ENCODE results near the gene MAK.
"Not testable (repeated sequence)": the region's sequence is repeated elsewhere in the genome, so short reads cannot be mapped to it uniquely, and the experiment has no call there.

MAK gene, protein sequence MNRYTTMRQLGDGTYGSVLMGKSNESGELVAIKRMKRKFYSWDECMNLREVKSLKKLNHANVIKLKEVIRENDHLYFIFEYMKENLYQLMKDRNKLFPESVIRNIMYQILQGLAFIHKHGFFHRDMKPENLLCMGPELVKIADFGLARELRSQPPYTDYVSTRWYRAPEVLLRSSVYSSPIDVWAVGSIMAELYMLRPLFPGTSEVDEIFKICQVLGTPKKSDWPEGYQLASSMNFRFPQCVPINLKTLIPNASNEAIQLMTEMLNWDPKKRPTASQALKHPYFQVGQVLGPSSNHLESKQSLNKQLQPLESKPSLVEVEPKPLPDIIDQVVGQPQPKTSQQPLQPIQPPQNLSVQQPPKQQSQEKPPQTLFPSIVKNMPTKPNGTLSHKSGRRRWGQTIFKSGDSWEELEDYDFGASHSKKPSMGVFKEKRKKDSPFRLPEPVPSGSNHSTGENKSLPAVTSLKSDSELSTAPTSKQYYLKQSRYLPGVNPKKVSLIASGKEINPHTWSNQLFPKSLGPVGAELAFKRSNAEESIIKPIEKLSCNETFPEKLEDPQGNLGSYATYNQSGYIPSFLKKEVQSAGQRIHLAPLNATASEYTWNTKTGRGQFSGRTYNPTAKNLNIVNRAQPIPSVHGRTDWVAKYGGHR

DNA sequence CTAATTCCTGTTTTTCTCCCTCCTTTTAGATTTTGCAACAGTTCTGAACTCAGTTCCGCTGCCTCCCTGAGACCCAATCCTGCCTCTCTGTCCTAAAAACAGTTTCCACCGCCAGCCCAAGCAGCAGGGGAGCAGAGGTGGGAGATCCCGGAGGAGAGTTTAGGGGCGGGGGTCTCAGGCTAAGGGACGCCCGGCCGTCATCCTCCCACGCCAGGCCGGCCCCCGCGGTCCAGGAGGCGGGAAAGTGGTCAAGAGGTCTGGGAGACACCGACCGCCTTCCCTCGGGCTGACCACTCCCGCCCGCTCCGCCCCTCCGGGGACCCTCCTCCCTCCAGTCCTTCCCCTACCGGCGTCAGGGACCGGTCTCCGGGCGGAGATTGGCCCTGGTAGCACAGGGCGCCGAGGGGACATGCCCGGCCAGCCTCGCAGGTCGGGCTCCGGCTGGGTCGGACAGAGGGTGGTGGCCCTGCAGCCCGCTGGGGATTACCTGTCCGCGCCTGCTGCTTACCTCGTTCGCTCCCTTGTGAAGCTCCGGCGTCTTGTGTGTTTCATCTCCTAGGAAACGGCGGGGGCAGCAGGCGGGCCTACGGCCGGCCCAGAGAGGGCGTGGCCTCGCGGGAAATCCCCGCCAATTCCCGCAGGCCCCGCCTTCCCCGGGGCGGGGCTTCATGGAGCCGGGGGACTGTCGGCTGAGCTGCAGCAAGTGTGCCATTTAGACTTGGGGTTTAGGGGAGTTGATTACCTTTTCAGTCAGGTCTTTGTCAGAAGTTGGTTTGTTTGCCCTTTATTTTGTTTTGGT is at the start of gene MAK:
MAK (minus strand) TSS at position 545 of the 799 bp plus-strand sequence. CDS start 7,891 bp downstream, outside the sequence.
- peak; percentile 60 for DNase-seq

GRCh38 chr6:10886691-10887502 is 48.6 kb upstream of the MAK start, which contains the start of gene SYCP2L:
TSS of gene SYCP2L (plus strand) at chr6:10887052. CDS start at chr6:10887127, 75 bp downstream.
- DNase-seq, result no peak

- not testable (repeated sequence) for DNase-seq
These were observed 48.0 kb upstream of the MAK start for GRCh38 chr6:10886365-10886690.

GRCh38 chr6:10884245-10884972 is 46.1 kb upstream of the MAK start:
- DNase-seq, result no peak

DNA sequence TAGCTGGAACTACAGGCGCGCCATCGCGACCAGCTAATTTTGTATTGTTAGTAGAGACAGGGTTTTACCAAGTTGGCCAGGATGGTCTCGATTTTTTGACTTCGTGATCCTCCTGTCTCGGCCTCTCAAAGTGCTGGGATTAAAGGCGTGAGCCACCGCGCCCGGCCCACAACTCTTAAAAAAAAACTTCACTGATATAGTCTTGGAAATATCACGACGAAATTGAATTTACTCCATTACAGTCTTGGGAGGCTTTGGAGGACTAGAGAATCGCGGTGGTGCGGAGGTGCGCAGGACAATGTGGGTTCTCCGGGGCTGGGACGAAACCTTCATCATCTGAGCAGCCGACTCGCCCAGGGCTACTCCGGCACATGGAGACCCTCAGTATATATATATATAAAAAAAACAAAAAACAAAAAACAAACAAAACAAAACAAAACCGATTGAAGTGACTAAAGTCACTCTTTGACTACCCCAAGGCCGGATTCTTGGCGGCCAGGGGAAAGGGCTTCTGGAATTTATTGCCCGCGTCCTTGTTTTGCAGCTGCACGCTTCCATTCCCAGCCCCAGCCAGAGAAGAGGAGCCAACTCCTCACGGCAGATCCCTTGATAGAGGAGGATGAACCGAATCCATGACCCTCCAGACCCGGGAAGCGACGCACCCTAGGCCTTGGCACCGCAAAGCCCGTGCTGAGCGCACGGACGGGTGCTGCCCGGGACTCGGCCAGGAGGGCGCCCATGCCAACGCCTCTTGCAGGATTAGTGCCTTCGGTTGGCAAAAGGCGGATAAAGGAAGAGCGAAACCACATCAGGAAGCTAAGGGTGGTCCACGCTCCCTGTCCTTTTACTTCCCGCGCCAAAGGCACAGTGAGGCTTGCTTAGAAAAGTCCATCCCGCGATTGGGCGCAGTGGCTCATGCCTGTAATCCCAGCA is 45.2 kb upstream of the MAK start:
- DNase-seq, result no peak

GRCh38 chr6:10882657-10883171 is 44.4 kb upstream of the MAK start:
- no peak for DNase-seq

DNA sequence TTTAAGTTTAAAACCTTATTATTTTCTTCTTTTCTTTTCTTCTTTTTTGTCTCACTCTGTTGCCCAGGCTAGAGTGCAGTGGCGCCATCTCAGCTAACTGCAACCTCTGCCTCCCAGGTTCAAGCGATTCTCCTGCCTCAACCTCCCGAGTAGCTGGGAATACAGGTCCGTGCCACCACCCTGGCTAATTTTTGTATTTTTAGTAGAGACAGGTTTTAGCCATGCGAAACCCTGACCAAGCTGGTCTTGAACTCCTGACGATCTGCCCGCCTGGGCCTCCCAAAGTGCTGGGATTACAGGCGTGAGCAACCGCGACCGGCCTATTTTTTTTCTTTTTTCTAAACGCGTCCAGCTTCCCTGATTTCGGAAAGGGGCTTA is 43.9 kb upstream of the MAK start:
- DNase-seq, result not testable (repeated sequence)

DNA sequence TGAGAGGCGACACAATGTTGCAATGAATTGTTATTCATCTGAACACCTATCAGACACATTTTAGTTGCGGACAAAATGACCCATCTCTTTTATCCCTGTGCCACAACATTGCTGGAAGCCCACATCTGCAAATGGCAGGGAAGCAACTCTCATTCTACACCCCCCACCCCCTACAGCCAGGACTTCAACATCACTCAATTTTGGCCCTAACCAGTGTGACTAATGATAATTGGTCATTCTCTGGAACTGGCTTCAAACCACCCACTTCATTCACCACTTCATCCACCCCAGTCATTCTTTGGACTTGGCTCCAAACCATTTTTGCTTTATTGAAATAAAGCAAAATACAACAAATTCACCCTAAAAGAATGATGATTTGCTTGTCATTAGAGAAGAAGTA is 42.0 kb upstream of the MAK start:
- no peak for DNase-seq

- DNase-seq, result no peak
These were observed 39.5 kb upstream of the MAK start for GRCh38 chr6:10877871-10878270.

DNA sequence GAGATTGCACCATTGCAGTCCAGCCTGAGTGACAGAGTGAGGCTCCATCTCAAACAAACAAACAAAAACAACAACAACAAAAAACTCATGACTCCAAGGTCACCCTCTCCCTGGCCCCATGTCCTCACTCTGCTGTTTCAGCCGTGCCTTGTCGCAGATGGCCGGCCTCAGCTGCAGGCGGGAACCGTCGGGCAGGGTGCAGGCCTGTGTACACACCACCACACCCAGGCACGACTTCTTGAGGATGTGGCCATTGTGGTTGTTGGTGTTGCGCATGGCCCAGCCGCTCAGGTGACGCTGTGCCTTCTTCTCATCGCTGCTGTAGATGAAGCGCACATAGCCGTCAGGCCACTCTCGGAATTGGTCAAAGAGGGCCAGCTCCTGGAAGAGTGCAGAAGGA is 38.7 kb upstream of the MAK start:
- no peak for DNase-seq

GRCh38 chr6:10875026-10875425 is 36.7 kb upstream of the MAK start:
- DNase-seq, result no peak

GRCh38 chr6:10874207-10874606 is 35.9 kb upstream of the MAK start:
- DNase-seq, result no peak

DNA sequence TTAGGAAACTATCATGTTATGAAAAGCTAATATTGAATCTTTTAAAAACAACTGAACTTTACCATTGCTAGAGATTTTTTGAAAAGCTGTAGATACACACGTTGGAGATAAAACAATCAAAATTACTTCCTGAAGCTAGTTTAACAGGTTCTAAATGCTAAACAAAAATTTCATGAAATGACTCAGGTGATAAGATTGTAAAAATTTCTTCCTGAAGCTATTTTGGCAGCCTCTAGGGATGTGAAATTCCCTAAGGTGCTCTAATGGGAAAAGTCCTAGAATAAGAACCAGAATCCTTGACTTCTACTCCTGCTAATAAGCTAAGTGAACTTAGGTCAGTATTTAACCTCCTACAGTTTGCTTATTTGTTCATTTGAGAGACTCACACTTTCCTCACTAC is 35.0 kb upstream of the MAK start:
- DNase-seq, result no peak

GRCh38 chr6:10867952-10868351 is 29.6 kb upstream of the MAK start:
- DNase-seq, result no peak

DNA sequence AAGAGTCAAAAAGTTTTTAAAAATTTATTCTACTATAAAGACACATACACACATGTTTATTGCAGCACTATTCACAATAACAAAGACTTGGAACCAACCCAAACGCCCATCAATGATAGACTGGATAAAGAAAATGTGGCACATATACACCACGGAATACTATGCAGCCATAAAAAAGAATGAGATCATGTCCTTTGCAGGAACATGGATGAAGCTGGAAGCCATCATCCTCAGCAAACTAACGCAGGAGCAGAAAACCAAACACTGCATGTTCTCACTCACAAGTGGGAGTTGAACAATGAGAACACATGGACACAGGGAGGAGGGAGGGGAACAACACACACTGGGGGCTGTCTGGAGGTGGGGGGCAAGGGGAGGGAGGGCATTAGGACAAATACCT is 28.4 kb upstream of the MAK start:
- not testable (repeated sequence) for DNase-seq

DNA sequence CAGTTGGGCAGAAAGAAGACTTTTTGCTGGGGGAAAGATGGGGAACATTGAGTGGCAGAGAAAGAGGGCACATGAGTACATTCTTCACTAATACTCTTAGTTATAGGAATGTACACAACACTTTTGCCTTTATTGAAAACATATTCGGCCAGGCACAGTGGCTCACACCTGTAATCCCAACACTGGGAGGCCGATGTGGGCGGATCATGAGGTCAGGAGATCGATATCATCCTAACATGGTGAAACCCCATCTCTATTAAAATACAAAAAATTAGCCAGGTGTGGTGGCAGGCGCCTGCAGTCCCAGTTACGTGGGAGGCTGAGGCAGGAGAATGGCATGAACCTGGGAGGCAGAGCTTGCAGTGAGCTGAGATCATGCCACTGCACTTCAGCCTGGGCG is 24.7 kb upstream of the MAK start:
- not testable (repeated sequence) for DNase-seq

DNA sequence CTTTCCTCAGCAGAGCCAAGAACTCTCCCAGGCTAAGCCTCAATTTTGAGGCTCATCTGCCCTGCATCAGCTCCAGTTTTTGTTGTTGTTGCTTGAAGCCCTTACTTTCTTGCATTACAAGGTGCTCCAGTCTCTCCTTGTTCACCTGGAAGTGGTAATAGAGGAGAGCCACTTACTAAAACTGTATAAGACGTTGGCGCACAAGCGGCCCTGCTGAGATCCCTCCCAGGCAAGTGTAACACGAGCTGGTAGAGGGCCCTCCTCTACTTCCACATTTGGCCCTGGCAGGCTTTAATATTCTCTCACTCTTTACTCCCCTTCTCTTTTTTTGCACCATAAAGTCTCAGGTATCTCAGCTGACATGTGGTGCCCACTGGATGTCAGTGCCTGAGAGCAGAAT is 24.0 kb upstream of the MAK start:
- DNase-seq, result no peak

DNA sequence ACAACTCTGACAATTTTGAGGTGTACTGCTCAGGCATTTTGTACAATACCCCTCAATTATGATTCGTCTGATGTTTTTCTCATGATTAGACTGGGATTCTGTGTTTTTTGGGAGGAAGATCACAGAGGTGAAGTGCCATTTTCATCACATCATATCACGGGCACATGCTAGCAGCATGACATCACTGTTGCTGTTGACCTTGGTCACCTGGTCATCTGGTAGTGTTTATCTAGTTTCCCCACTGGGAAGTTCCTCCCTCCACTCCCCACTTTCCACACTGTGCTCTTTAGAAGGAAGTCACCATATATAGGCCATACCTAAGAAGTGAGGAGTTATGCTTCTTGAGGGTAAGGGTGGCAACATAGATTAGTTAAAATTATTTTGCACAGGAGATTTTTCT is 22.7 kb upstream of the MAK start:
- no peak for DNase-seq

DNA sequence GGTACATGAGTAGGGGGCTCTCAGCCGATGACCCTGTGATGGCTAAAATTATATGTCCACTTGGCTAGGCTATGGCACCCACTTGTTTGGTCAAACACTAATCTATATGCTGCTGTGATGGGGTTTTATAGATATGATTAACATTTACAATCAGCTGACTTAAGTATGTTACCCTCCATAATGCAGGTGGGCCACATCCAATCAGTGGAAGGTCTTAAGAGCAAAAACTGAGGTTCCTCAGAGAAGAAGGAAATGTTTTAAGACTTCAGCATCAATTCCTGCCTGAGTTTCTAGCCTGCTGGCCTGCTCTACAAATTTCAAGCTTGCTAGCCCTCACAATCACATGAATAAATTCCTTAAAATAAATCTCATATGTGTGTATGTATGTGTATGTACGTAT is 18.9 kb upstream of the MAK start:
- DNase-seq, result no peak

- DNase-seq, result no peak
These were observed 16.7 kb upstream of the MAK start for GRCh38 chr6:10854922-10855632.
